ENCODE data around the gene NMU. TPM values are rescaled to one million over a fixed set of nuclear protein-coding genes. Genes with fewer than 3 reads are reported as not detected.

NMU gene
- total RNA-seq, 4 donors from 2014 or later: not detected

DNA sequence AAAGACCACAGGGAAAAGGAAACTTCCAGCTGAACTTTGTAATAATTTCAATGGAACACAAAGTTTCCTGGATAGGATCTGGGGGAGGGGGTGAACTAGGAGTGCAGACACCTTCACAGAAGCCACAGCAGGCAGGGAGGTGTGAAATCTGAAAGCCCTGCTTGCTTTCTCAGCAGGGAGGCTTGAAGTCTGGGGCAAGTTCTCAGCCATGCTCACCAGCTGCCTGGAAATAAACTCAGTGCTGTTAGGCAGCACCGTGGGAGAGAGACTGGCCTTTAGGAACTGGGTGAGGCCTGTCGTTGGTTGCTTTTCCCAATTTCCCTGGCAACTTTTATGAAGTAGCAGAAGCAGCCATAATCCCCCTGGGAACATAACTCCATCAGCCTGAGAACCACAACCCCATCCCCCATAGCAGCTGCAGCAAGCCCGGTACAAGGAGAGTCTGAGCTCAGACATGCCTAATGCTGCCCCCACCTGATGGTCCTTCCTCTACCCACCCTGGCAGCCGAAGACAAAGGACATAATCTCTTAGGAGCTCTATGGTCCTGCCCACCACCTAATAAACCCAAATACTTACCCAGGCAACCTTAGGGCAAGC is 39.2 kb upstream of the NMU start:
- no peaks in the 10 kb centered on the region for H3K36me3 ChIP-seq
- TF ChIP-seq, protein P1, sequence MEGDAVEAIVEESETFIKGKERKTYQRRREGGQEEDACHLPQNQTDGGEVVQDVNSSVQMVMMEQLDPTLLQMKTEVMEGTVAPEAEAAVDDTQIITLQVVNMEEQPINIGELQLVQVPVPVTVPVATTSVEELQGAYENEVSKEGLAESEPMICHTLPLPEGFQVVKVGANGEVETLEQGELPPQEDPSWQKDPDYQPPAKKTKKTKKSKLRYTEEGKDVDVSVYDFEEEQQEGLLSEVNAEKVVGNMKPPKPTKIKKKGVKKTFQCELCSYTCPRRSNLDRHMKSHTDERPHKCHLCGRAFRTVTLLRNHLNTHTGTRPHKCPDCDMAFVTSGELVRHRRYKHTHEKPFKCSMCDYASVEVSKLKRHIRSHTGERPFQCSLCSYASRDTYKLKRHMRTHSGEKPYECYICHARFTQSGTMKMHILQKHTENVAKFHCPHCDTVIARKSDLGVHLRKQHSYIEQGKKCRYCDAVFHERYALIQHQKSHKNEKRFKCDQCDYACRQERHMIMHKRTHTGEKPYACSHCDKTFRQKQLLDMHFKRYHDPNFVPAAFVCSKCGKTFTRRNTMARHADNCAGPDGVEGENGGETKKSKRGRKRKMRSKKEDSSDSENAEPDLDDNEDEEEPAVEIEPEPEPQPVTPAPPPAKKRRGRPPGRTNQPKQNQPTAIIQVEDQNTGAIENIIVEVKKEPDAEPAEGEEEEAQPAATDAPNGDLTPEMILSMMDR (IDR thresholded peaks at IDR 0.05 in 4 of 5, conservative IDR thresholded peaks at IDR 0.05 in 1 of 5): no peak
- TF ChIP-seq POLR2A (IDR thresholded peaks at IDR 0.05): no peak
- in situ Hi-C loops (cut with MboI; ENCODE audit: low sequenced_read_pairs in 4 of 4): loop anchor here in 1 of 4 donors (25.0 kb wide), 1 partner anchor 88 kb away; the partner anchor contains the start of gene PDCL2
- H3K9me3 ChIP-seq: no peaks in the 10 kb centered on the region
- intact Hi-C loops (cut with DNase I; ENCODE audit: low total_unique reads): no loop called here
- H3K4me3 ChIP-seq: no peak overlapping the region
- H3K27me3 ChIP-seq: no peaks in the 10 kb centered on the region
- ATAC-seq (no peak), DNase-seq (no peak)
- no peaks in the 10 kb centered on the region for H3K4me1 ChIP-seq
- H3K27ac ChIP-seq: no peak overlapping the region

- no peaks in the 10 kb centered on the region for H3K9me3 ChIP-seq
- intact Hi-C loops (cut with DNase I; ENCODE audit: low total_unique reads): no loop called here
- DNase-seq (no peak), ATAC-seq (no peak)
- H3K4me1 ChIP-seq: no peaks in the 10 kb centered on the region
- H3K4me3 ChIP-seq: no peak overlapping the region
- in situ Hi-C loops (cut with MboI; ENCODE audit: low sequenced_read_pairs in 4 of 4): no loop called here
- no peak overlapping the region for H3K27ac ChIP-seq
- H3K36me3 ChIP-seq: no peaks in the 10 kb centered on the region
- no peaks in the 10 kb centered on the region for H3K27me3 ChIP-seq
- TF ChIP-seq, protein P1 (IDR thresholded peaks at IDR 0.05 in 4 of 5, conservative IDR thresholded peaks at IDR 0.05 in 1 of 5): no peak
Measured at GRCh38 chr4:55673424-55673823, 37.3 kb upstream of the NMU start.

DNA sequence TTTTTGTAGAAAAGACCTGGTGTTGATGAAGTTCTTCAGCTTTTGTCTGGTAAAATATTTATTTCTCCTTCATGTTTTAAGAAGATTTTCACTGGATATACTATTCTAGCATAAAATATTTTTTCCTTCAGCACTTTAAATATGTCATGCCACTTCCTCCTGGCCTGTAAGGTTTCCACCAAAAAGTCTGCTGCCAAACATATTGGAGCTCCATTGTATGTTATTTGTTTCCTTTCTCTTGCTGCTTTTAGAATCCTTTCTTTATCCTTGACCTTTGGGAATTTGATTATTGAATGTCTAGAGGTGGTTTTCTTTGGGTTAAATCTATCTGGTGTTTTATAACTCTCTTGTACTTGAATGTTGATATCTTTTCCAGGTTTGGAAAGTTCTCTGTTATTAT is 35.6 kb upstream of the NMU start:
- Histone ChIP-seq H3K36me3 (no peaks in the 10 kb centered on the region), H3K4me1 (no peaks in the 10 kb centered on the region), H3K27me3 (no peaks in the 10 kb centered on the region), H3K9me3 (no peaks in the 10 kb centered on the region), H3K27ac (no peak overlapping the region), H3K4me3 (no peak overlapping the region)
- no peak for TF ChIP-seq POLR2A (IDR thresholded peaks at IDR 0.05)
- TF ChIP-seq, protein P1 (IDR thresholded peaks at IDR 0.05 in 4 of 5, conservative IDR thresholded peaks at IDR 0.05 in 1 of 5): no peak
- intact Hi-C loops (cut with DNase I; ENCODE audit: low total_unique reads): no loop called here
- in situ Hi-C loops (cut with MboI; ENCODE audit: low sequenced_read_pairs in 4 of 4): no loop called here
- no peak for DNase-seq
- ATAC-seq: no peak

- no peak for DNase-seq
- no peak for ATAC-seq
- intact Hi-C loops (cut with DNase I; ENCODE audit: low total_unique reads): no loop called here
- H3K4me3 ChIP-seq: no peak overlapping the region
- H3K27ac ChIP-seq: no peak overlapping the region
- H3K4me1 ChIP-seq: no peaks in the 10 kb centered on the region
- no peaks in the 10 kb centered on the region for H3K27me3 ChIP-seq
- in situ Hi-C loops (cut with MboI; ENCODE audit: low sequenced_read_pairs in 4 of 4): no loop called here
- H3K9me3 ChIP-seq: no peaks in the 10 kb centered on the region
- H3K36me3 ChIP-seq: no peaks in the 10 kb centered on the region
- TF ChIP-seq, protein P1 (IDR thresholded peaks at IDR 0.05 in 4 of 5, conservative IDR thresholded peaks at IDR 0.05 in 1 of 5): no peak
- no peak for TF ChIP-seq POLR2A (IDR thresholded peaks at IDR 0.05)
Measured at GRCh38 chr4:55670695-55671094, 34.6 kb upstream of the NMU start.

DNA sequence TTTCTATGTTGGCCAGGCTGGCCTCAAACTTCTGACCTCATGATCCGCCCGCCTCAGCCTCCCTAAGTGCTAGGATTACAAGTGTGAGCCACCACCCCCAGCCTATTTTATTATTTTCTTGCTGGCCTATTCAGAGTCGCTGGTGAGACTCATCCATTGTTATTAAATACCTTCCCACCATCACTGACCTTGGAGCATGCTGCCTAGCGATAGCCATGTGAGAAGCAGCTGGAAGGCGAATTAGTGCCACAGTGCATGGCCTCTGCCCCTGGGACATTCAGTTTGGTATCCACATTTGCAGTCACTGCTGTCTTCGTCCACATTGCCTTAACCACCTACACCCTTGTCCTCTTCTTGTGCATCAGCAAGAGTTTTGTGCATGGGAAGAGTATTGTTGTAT is 32.4 kb upstream of the NMU start:
- H3K27ac ChIP-seq: no peak overlapping the region
- no peaks in the 10 kb centered on the region for H3K4me1 ChIP-seq
- no peak for ATAC-seq
- no peaks in the 10 kb centered on the region for H3K9me3 ChIP-seq
- no peaks in the 10 kb centered on the region for H3K27me3 ChIP-seq
- intact Hi-C loops (cut with DNase I; ENCODE audit: low total_unique reads): no loop called here
- no peak overlapping the region for H3K4me3 ChIP-seq
- TF ChIP-seq, protein P1 (IDR thresholded peaks at IDR 0.05 in 4 of 5, conservative IDR thresholded peaks at IDR 0.05 in 1 of 5): no peak
- no peak for TF ChIP-seq POLR2A (IDR thresholded peaks at IDR 0.05)
- in situ Hi-C loops (cut with MboI; ENCODE audit: low sequenced_read_pairs in 4 of 4): no loop called here
- H3K36me3 ChIP-seq: no peaks in the 10 kb centered on the region
- DNase-seq: no peak
